ENCODE data around the gene SLC26A1. TPM values are rescaled to one million over a fixed set of nuclear protein-coding genes. Genes with fewer than 3 reads are reported as not detected.

The SLC26A1 gene
- total and polyA plus RNA-seq, 2 donors (not counting 3 experiments of a cell fraction or from before 2014, with no cell fraction given): 0.10 TPM; not detected in 1

GRCh38 chr4:1013225-1014073 is 20.2 kb upstream of the SLC26A1 start:
- CTCF ChIA-PET: no interaction called here
- POLR2A ChIA-PET: no interaction called here

More at GRCh38 chr4:1013225-1014073, 20.2 kb upstream of the SLC26A1 start:
- DNase-seq (ENCODE audit: low read depth, low spot score): no peak
- H3K4me1 ChIP-seq (ENCODE audit: control insufficient read depth, extremely low read depth, insufficient read depth, low read length): peaks cover 9% of the 10 kb centered on the region
- BruUV-seq (replicated peaks): no TSS peak
- peaks cover 0 to 2% of the 10 kb centered on the region in 2 experiments for H3K36me3 ChIP-seq (ENCODE audit: control insufficient read depth in 2 of 2, extremely low read depth in 1 of 2, insufficient read depth in 2 of 2, low read length in 2 of 2)
- TF ChIP-seq EZH2 (IDR thresholded peaks at IDR 0.05; ENCODE audit: borderline replicate concordance, low read depth, low read length, severe bottlenecking) (no peak), JUN (IDR thresholded peaks at IDR 0.05; ENCODE audit: borderline replicate concordance, insufficient read depth, insufficient read length, low read depth) (no peak), CTCF (IDR thresholded peaks at IDR 0.05; ENCODE audit: extremely low read depth in 1 of 2, insufficient read depth in 1 of 2, low read depth in 1 of 2, low read length in 2 of 2) (no peak), POLR2AphosphoS5 (IDR thresholded peaks at IDR 0.05; ENCODE audit: insufficient read depth, low read depth, low read length) (no peak), MYC (IDR thresholded peaks at IDR 0.05; ENCODE audit: low read depth, low read length) (no peak), FOS (IDR thresholded peaks at IDR 0.05; ENCODE audit: borderline replicate concordance, insufficient read depth, low read length) (no peak), POLR2A (IDR thresholded peaks at IDR 0.05; ENCODE audit: low read depth, low read length) (no peak), GATA2 (IDR thresholded peaks at IDR 0.05; ENCODE audit: insufficient read depth, insufficient read length, low read depth, low read length) (no peak)
- TF ChIP-seq, protein P1, sequence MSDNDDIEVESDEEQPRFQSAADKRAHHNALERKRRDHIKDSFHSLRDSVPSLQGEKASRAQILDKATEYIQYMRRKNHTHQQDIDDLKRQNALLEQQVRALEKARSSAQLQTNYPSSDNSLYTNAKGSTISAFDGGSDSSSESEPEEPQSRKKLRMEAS (IDR thresholded peaks at IDR 0.05; ENCODE audit: insufficient read depth, insufficient read length): no peak
- dilution Hi-C loops (cut with MboI; ENCODE audit: extremely low pct_ligation_motif_present, low sequenced_read_pairs): no loop called here
- H3K27ac ChIP-seq (ENCODE audit: insufficient read depth, low read depth, low read length): no peak overlapping the region
- no peak overlapping the region for H2AFZ ChIP-seq (ENCODE audit: low read depth, low read length)
- H3K9ac ChIP-seq (replicated peaks; ENCODE audit: extremely low read depth, insufficient read depth, low read length): no peak overlapping the region
- H3K9me3 ChIP-seq (replicated peaks; ENCODE audit: control insufficient read depth, insufficient read depth, low read length): no peaks in the 10 kb centered on the region
- no peaks in the 10 kb centered on the region for H4K20me1 ChIP-seq (replicated peaks; ENCODE audit: control insufficient read depth, extremely low read depth, insufficient read depth, low read length)
- intact Hi-C loops (cut with micrococcal nuclease): no loop called here
- no peak for FAIRE-seq
- H3K27me3 ChIP-seq (ENCODE audit: control insufficient read depth in 2 of 2, insufficient read depth in 2 of 2, low read length in 2 of 2): peaks cover 6 to 7% of the 10 kb centered on the region in 2 experiments
- peaks cover 3% of the 10 kb centered on the region for H3K79me2 ChIP-seq (ENCODE audit: control insufficient read depth, insufficient read depth, low read length)
- H3K9me1 ChIP-seq (replicated peaks; ENCODE audit: control insufficient read depth, extremely low read depth, insufficient read depth, low read length): no peaks in the 10 kb centered on the region
- no peak overlapping the region for H3K4me2 ChIP-seq (ENCODE audit: insufficient read depth, low read length)
- no peak overlapping the region for H3K4me3 ChIP-seq (replicated peaks in 1 of 3; ENCODE audit: insufficient read depth in 1 of 3, low read depth in 1 of 3, low read length in 3 of 3)

Measured in endothelial cell of umbilical vein (primary cell).